Hair follicle dermal papilla cell (primary cell): Measurements from ENCODE around the gene AOC1. TPM values are rescaled to one million over a fixed set of nuclear protein-coding genes. Genes with fewer than 3 reads are reported as not detected.

Source experiments
- total RNA-seq: library from RNA; depleted of rRNA; stranded (reverse); fragments of >200 nt; gene quantifications from 2 replicates; pipeline ENCODE4 v1.2.3, GENCODE V29; 2012

AOC1 gene
- total RNA-seq, result not detected in 2 replicates

GRCh38 chr7:150852371-150852905 is at the start of gene AOC1:
TSS of gene AOC1 (plus strand) at chr7:150852517. CDS start at chr7:150856471, 3,954 bp downstream.

Other genes starting within 250 kb of the AOC1 start
- gene GIMAP6, start 220.1 kb upstream of the AOC1 start, total RNA-seq, result 0.16 TPM in 1 of 2 replicates, not detected in the other
- gene GIMAP2, start 166.8 kb upstream of the AOC1 start, total RNA-seq, result 5.1 and 10.7 TPM in 2 replicates
- 0.16 TPM in 1 of 2 replicates, not detected in the other for gene GIMAP1, start 135.9 kb upstream of the AOC1 start, total RNA-seq
- under 0.01 TPM in 1 of 2 replicates, not detected in the other for gene GIMAP5, start 115.1 kb upstream of the AOC1 start, total RNA-seq
- 0.97 and 47.9 TPM in 2 replicates for gene TMEM176B, start 52.2 kb upstream of the AOC1 start, total RNA-seq
- gene TMEM176A, start 51.7 kb upstream of the AOC1 start, total RNA-seq, result 0.12 and 13.8 TPM in 2 replicates
- gene KCNH2, start 125.8 kb downstream of the AOC1 start, total RNA-seq, result 0.16 TPM in 1 of 2 replicates, not detected in the other
- 1.5 and 3.9 TPM in 2 replicates for gene NOS3, start 138.5 kb downstream of the AOC1 start, total RNA-seq
- under 0.01 and 0.16 TPM in 2 replicates for gene ATG9B, start 172.0 kb downstream of the AOC1 start, total RNA-seq
- 33.9 and 37.3 TPM in 2 replicates for gene ABCB8, start 175.9 kb downstream of the AOC1 start, total RNA-seq
- 0.12 and 0.16 TPM in 2 replicates for gene ASIC3, start 196.0 kb downstream of the AOC1 start, total RNA-seq
- 12.2 and 12.4 TPM in 2 replicates for gene CDK5, start 205.4 kb downstream of the AOC1 start, total RNA-seq
- gene SLC4A2, start 207.1 kb downstream of the AOC1 start, total RNA-seq, result 69.2 and 82.3 TPM in 2 replicates
- 134 and 135 TPM in 2 replicates for gene FASTK, start 228.3 kb downstream of the AOC1 start, total RNA-seq
- 18.3 and 24.5 TPM in 2 replicates for gene TMUB1, start 231.0 kb downstream of the AOC1 start, total RNA-seq
- 42.9 and 73.5 TPM in 2 replicates for gene AGAP3, start 234.0 kb downstream of the AOC1 start, total RNA-seq